Gastrocnemius medialis (tissue), 4 donors: ENCODE results near the gene DNASE1L3. TPM values are rescaled to one million over a fixed set of nuclear protein-coding genes. Genes with fewer than 3 reads are reported as not detected.
A peak's percentile ranks its signal among the peaks of the same experiment; 100 is the strongest.

Source experiments
- ATAC-seq, 2 donors: fragments of 150-250 bp; one replicate each; pipeline ENCODE4 v1.9.1; 2016
- DNase-seq, 2 donors: peaks; one replicate each; pipeline ENCODE4 v3.0.0-alpha.2; 2019
- H3K27ac ChIP-seq, 4 donors: fragments of 200-600 bp; sonication (generic); 1 replicate in 1 of 4; 2 replicates in 3 of 4; pipeline ENCODE4 v1.5.1; 2016 to 2018; ENCODE audit warnings: mild to moderate bottlenecking in 2 of 4, moderate library complexity in 1 of 4
- H3K27me3 ChIP-seq, 3 donors: fragments of 200-600 bp; sonication (generic) in 2 of 3; 1 replicate in 1 of 3; 2 replicates in 2 of 3; pipeline versions ENCODE4 v1.5.1 to v1.6.0; 2016 to 2019; ENCODE audit warnings: mild to moderate bottlenecking in 1 of 3, moderate library complexity in 1 of 3
- H3K36me3 ChIP-seq, 2 donors: fragments of 200-600 bp; sonication (generic) in 1 of 2; one replicate each; pipeline ENCODE4 v1.5.1; 2017 to 2018
- H3K4me1 ChIP-seq, 2 donors: fragments of 200-600 bp; sonication (generic) in 1 of 2; one replicate each; pipeline ENCODE4 v1.5.1; 2016 to 2017; ENCODE audit warnings: mild to moderate bottlenecking in 2 of 2
- H3K4me3 ChIP-seq, 4 donors: fragments of 200-600 bp; sonication (generic) in 3 of 4; 1 replicate in 1 of 4; 2 replicates in 3 of 4; pipeline ENCODE4 v1.5.1; 2016 to 2019; ENCODE audit warnings: mild to moderate bottlenecking in 2 of 4
- H3K9me3 ChIP-seq, 3 donors: fragments of 200-600 bp; sonication (generic) in 2 of 3; 1 replicate in 1 of 3; 2 replicates in 2 of 3; pipeline ENCODE4 v1.5.1; 2016 to 2019
- CTCF ChIP-seq, 5 experiments: fragments of 450-650 bp in 3 of 5; fragments of 200-600 bp in 2 of 5; sonication (generic) in 2 of 5; IDR thresholded peaks in 4 of 5; conservative IDR thresholded peaks in 1 of 5; 1 replicate in 4 of 5; 2 replicates in 1 of 5; pipeline ENCODE4 v1.5.1; 2016 to 2019; ENCODE audit warnings: antibody characterized with exemption in 5 of 5, mild to moderate bottlenecking in 3 of 5, moderate library complexity in 3 of 5
- POLR2A ChIP-seq, 2 donors: fragments of 450-650 bp; IDR thresholded peaks; one replicate each; pipeline ENCODE4 v1.6.1; 2017; ENCODE audit warnings: antibody characterized with exemption in 2 of 2, mild to moderate bottlenecking in 2 of 2, moderate library complexity in 2 of 2
- in situ Hi-C, 4 donors: fragments of 200-750 bp; cut with MboI; loops; one replicate each; pipeline versions ENCODE4 v1.15.0 to v1.8.0; 2017; ENCODE audit warnings: low sequenced_read_pairs in 4 of 4
- intact Hi-C: fragments of 100-400 bp; cut with DNase I; formaldehyde crosslinking; loops from one replicate; pipeline ENCODE4 v1.15.1; 2023; ENCODE audit warnings: low total_unique reads
- total RNA-seq, 4 donors: library from RNA; depleted of rRNA; stranded (reverse); fragments of >200 nt; gene quantifications; one replicate each; pipeline versions ENCODE4 v1.1.0 to v1.2.3, GENCODE V29; 2016

The DNASE1L3 gene
- total RNA-seq, 4 donors from 2014 or later: 0.29 to 0.42 TPM; not detected in 2

- no peak for DNase-seq
- TF ChIP-seq CTCF (IDR thresholded peaks at IDR 0.05 in 4 of 5, conservative IDR thresholded peaks at IDR 0.05 in 1 of 5) (no peak), POLR2A (IDR thresholded peaks at IDR 0.05) (no peak)
- Histone ChIP-seq H3K36me3 (peaks cover 0 to 8% of the 10 kb centered on the region in 2 donors), H3K4me3 (no peak overlapping the region), H3K27me3 (no peaks in the 10 kb centered on the region), H3K27ac (no peak overlapping the region), H3K9me3 (no peaks in the 10 kb centered on the region), H3K4me1 (peaks cover 0 to 12% of the 10 kb centered on the region in 2 donors)
- intact Hi-C loops: no loop called here
- ATAC-seq: no peak
- in situ Hi-C loops: no loop called here
Observed at GRCh38 chr3:58256061-58256460, 45.3 kb upstream of the DNASE1L3 start.

- in situ Hi-C loops: no loop called here
- intact Hi-C loops: no loop called here
- peak in 1 of 2 donors; percentile 31 for ATAC-seq
- no peaks in the 10 kb centered on the region for H3K27me3 ChIP-seq
- TF ChIP-seq POLR2A (IDR thresholded peaks at IDR 0.05) (no peak), CTCF (IDR thresholded peaks at IDR 0.05 in 4 of 5, conservative IDR thresholded peaks at IDR 0.05 in 1 of 5) (no peak)
- peaks cover 0 to 15% of the 10 kb centered on the region in 2 donors for H3K4me1 ChIP-seq
- H3K4me3 ChIP-seq: no peak overlapping the region
- H3K9me3 ChIP-seq: no peaks in the 10 kb centered on the region
- H3K27ac ChIP-seq: no peak overlapping the region
- DNase-seq: no peak
- H3K36me3 ChIP-seq: peaks cover 0 to 8% of the 10 kb centered on the region in 2 donors
Observed at GRCh38 chr3:58254144-58254543, 43.4 kb upstream of the DNASE1L3 start.

GRCh38 chr3:58251631-58252035 is 40.9 kb upstream of the DNASE1L3 start:
- no peak overlapping the region for H3K4me3 ChIP-seq
- peaks cover 0 to 15% of the 10 kb centered on the region in 2 donors for H3K4me1 ChIP-seq
- DNase-seq (no peak), ATAC-seq (no peak)
- no peaks in the 10 kb centered on the region for H3K36me3 ChIP-seq
- TF ChIP-seq CTCF (IDR thresholded peaks at IDR 0.05 in 4 of 5, conservative IDR thresholded peaks at IDR 0.05 in 1 of 5) (no peak), POLR2A (IDR thresholded peaks at IDR 0.05) (no peak)
- no peaks in the 10 kb centered on the region for H3K9me3 ChIP-seq
- intact Hi-C loops (no loop called here), in situ Hi-C loops (no loop called here)
- no peaks in the 10 kb centered on the region for H3K27me3 ChIP-seq
- no peak overlapping the region for H3K27ac ChIP-seq

- DNase-seq (no peak), ATAC-seq (no peak)
- Histone ChIP-seq H3K27ac (no peak overlapping the region), H3K36me3 (no peaks in the 10 kb centered on the region), H3K4me1 (peaks cover 0 to 15% of the 10 kb centered on the region in 2 donors), H3K27me3 (no peaks in the 10 kb centered on the region), H3K9me3 (no peaks in the 10 kb centered on the region), H3K4me3 (no peak overlapping the region)
- in situ Hi-C loops (no loop called here), intact Hi-C loops (no loop called here)
- no peak for TF ChIP-seq CTCF (IDR thresholded peaks at IDR 0.05 in 4 of 5, conservative IDR thresholded peaks at IDR 0.05 in 1 of 5)
- no peak for TF ChIP-seq POLR2A (IDR thresholded peaks at IDR 0.05)
Observed at GRCh38 chr3:58250093-58250707, 39.4 kb upstream of the DNASE1L3 start.
